NCI-H345 treated with DMSO at 0.1 percent for 48 hours (cell line): ENCODE results near the gene CHIT1.

Experiments
- DNase-seq: peaks from one replicate; lab custom pipeline; 2025; ENCODE audit not compliant: unreplicated experiment; lab: John Stamatoyannopoulos, UW

CHIT1 gene

GRCh38 chr1:203189951-203190352, 39.5 kb downstream of the CHIT1 start:
- no peak for DNase-seq

DNA sequence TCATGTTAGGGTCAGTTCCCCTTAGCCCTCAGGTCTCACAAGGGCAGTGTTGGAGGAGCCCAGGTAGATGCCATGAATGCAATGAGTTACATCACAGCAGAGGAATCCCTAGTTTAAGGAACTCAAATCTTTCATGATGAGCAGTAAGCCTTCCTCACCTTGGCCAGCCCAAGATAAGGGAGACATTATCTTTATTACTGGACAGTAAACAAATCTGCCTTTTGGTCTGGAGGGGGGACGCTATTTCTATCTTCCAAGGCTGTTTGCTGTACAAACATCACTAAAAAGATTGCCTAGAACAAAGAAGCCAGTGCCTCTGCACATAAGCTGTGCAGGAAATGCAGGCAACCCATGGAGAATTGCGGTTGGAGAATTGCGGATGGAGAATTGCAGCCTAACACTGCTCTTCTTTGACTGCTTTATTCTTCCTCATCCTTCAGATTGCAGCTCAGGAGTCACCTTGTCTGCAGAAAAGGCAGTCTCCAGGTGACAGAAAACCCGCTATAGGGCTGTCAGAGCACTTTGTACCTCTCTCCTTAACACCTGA, 40.7 kb downstream of the CHIT1 start:
- DNase-seq: no peak

- DNase-seq: no peak
Measured at GRCh38 chr1:203187689-203188264, 41.7 kb downstream of the CHIT1 start.

DNA sequence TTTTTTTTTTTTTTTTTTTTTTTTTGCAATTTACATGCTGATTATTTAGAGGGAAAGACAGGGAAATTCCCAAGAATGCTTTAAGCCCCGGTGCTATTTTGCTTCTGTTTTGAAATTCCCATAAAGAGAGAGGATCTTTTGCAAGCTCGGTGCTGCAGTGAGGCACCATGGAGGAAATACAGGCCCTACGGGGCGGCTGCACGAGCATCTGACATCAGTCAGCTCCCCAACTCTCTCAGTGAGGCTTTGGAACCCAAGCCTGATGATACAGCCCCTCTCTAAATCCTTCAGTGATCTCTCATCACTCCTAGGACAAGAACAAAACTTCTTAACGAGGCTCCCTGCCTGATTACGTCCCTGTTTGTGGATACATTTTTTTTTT, 42.2 kb downstream of the CHIT1 start:
- no peak for DNase-seq

GRCh38 chr1:203186446-203187303, 42.8 kb downstream of the CHIT1 start, which contains the start of gene CHI3L1:
TSS of gene CHI3L1 (minus strand) at chr1:203186704. CDS start at chr1:203186623, 81 bp downstream.
- no peak for DNase-seq

GRCh38 chr1:203186091-203186445, 43.4 kb downstream of the CHIT1 start:
- DNase-seq: no peak

GRCh38 chr1:203185585-203185984, 43.9 kb downstream of the CHIT1 start:
- DNase-seq: no peak

GRCh38 chr1:203185061-203185461, 44.4 kb downstream of the CHIT1 start:
- no peak for DNase-seq

DNA sequence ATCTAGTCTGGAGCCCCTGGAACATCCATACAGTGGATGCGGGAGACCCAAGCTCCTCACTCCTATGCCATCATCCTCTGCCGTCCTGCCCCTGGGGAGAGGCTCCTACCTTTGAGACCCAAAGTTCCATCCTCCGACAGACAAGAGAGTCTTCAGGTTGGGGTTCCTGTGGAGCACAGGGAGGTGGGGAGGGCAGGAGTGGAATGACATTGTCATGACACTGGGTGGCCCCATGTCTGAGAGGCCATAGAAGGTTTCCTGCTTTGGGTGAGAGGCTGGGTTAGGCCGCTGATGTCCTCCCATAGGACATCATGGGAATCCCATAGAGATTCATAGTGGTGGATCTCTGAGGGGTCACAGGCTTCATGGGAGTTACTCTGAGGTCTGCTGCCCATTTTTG, 45.0 kb downstream of the CHIT1 start:
- no peak for DNase-seq

DNA sequence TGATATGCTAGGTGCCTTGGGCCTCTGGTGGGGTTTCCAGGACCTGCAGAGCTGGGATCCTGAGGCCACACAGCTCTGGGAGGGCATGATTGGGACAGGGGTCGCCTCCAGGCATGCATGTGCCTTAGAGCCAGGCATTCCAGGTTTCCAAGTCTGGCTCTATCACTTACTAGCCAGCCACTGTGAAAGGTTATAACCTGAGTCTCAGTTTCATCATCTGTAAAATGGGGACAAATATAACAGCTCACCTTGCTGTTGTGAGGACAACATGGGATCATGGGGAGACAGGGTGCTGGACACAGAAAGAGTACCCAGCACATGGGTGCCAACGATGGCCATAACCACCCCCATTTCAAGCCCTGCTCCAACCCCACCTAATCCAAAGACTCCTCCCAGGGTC, 45.6 kb downstream of the CHIT1 start:
- DNase-seq: no peak

GRCh38 chr1:203182387-203182953, 47.0 kb downstream of the CHIT1 start:
- no peak for DNase-seq

GRCh38 chr1:203181586-203182386, 47.7 kb downstream of the CHIT1 start:
- no peak for DNase-seq

DNA sequence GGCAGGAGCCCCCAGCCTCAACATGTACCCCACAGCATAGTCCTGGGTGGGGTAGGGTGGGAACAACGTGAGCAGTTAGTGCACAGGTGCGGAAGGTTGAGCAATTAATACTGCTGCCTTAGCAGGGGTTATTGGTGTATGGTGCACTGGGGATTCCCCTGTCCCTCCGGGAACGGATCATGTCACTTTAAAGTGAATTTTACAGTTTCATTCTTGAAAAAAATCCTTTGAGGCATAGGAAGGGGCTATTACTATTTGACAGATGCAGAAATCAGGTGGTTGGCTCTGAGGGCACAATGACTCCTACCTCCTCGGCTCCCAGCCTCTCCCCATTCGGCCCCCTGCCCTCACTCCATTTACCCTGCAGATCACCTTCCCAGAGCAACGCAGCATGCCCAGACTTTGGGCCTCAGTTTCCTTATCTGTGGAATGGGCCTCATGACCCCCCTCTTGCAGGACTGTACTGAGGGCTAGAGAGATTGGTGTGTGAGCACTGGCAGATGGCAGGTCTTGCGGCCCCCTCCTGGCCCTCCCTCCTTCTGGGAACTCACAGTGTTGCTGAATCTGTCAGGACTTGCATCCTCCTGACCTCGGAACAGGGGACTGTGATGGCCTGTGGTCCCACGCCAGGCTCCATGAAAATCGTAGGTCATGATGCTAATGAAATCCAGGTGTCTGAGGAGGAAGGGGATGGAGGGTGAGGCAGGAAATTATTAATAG, 48.7 kb downstream of the CHIT1 start:
- DNase-seq: no peak

DNA sequence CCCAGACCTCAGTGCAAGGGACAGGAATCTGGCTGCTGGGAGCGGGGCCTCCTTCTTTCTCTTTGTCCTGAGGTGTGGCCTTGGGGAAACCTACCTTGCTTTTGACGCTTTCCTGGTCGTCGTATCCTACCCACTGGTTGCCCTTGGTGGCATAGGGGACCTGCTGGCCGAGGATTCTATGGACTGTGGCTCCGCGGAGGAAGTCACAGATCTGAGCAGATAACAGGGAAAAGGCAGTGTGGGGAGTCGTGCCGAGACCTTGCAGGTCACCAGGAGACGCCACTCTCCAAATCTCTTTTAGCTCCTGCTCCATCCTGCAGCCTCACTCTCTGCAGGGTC, 49.8 kb downstream of the CHIT1 start:
- no peak for DNase-seq

- DNase-seq: no peak
Measured at GRCh38 chr1:203178821-203179666, 50.4 kb downstream of the CHIT1 start.

DNA sequence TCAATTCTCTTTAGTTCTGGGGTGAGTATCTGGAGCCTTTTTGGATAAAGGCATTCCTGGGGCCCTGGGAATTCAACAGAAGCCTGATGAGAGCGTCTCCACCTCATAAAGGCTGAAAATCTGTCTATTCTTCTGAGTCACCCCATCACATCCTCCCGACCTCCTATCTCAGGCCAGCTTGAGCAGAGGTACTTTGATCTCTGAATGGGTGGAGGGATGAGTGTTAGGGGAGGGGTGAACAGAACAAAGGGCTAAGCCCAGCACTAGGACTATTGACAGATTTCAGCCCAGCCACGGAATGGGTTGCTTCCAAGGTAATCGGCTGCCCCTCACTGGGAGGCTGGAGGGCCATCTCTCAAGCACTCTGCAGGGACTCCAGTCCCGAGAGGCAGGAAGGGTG, 51.4 kb downstream of the CHIT1 start:
- DNase-seq: no peak

DNA sequence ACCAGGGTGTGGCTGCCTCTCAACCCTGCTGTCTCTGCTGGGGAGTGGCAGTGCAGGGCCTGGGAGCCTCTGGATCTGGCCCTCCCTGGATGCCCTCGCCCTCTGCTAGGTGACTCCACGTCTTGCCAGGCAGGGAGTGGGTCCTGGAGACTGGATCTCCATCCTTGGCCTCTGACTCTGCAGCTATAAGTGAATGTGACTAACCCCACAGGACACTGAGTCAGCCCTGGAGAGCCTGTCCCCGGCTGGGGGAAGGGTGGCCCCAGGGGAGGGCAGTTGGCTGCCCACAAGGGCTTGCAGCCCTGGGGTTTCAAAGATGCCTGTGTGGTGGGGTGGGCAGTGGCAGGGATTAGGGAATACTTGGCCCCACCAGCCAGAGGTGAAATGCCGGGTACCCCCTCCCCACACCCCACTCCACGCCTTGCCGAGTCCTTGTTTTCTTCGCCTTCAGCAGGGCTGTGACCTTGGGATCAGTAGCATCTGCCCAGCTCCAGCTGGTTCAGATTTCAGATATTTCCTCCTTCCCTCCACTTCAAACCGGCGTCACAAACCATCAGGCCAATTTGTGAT, 51.9 kb downstream of the CHIT1 start:
- DNase-seq: no peak

GRCh38 chr1:203177036-203177405, 52.5 kb downstream of the CHIT1 start:
- DNase-seq: no peak

- DNase-seq: no peak
Measured at GRCh38 chr1:203176273-203177035, 53.0 kb downstream of the CHIT1 start.
